IMR-90 (cell line): ENCODE measurements around the gene PLXND1. TPM values are rescaled to one million over a fixed set of nuclear protein-coding genes. Genes with fewer than 3 reads are reported as not detected.

Experiments used
- ATAC-seq: fragments of 200-7000 bp; cut with Tn5 transposase; 2 replicates; pipeline ENCODE4 v1.9.1; 2020; ENCODE audit warnings: low read depth, mild to moderate bottlenecking, moderate library complexity
- BruUV-seq: library from RNA; stranded (reverse); fragments of 400-500 nt; replicated peaks from 2 replicates; lab custom pipeline; 2021; lab: Mats Ljungman, UMichigan
- CTCF ChIA-PET: fragments of 300-600 bp; formaldehyde crosslinking; extraction: SDS; loops from one replicate; lab custom pipeline; 2021; ENCODE audit warnings: antibody characterized with exemption; lab: Yijun Ruan, JAX
- POLR2A ChIA-PET: fragments of 300-600 bp; sonication (Branson Sonifier 250); formaldehyde crosslinking; loops from one replicate; lab custom pipeline; 2022; ENCODE audit warnings: antibody characterized with exemption; ENCODE audit not compliant: unreplicated experiment; lab: Charles Lee
- DNase-seq: peaks from one replicate; pipeline ENCODE4 v3.0.0; 2013
- H2AFZ ChIP-seq: replicated peaks from 2 replicates; pipeline ENCODE3; 2013; ENCODE audit warnings: low read length, mild to moderate bottlenecking; ENCODE audit not compliant: poor library complexity
- H2AK5ac ChIP-seq: 2 replicates; pipeline ENCODE4 v1.6.1; 2013; ENCODE audit warnings: low read depth, low read length, inconsistent platforms
- H2AK9ac ChIP-seq: replicated peaks from 2 replicates; pipeline ENCODE3; 2013; ENCODE audit warnings: mild to moderate bottlenecking, low read depth, low read length, moderate library complexity; ENCODE audit not compliant: poor library complexity
- H2BK120ac ChIP-seq: 2 replicates; pipeline ENCODE4 v1.6.1; 2013; ENCODE audit warnings: low read depth, low read length, inconsistent platforms
- H2BK15ac ChIP-seq: 3 replicates; pipeline ENCODE4 v1.6.1; 2013; ENCODE audit warnings: low read depth, low read length, inconsistent platforms
- H2BK20ac ChIP-seq: 2 replicates; pipeline ENCODE4 v1.6.1; 2013; ENCODE audit warnings: low read depth, mild to moderate bottlenecking, inconsistent platforms, low read length, moderate library complexity
- H2BK5ac ChIP-seq: 2 replicates; pipeline ENCODE4 v1.6.1; 2013; ENCODE audit warnings: mild to moderate bottlenecking, low read depth, low read length, inconsistent platforms; ENCODE audit not compliant: poor library complexity, severe bottlenecking
- H3K14ac ChIP-seq: replicated peaks from 2 replicates; pipeline ENCODE4 v1.6.1; 2013; ENCODE audit warnings: low read depth, low read length, inconsistent platforms
- H3K18ac ChIP-seq: 2 replicates; pipeline ENCODE4 v1.6.1; 2013; ENCODE audit warnings: low read depth, low read length, control low read depth
- H3K23ac ChIP-seq: 2 replicates; pipeline ENCODE4 v1.6.1; 2013; ENCODE audit warnings: low read depth, low read length, inconsistent platforms
- H3K27ac ChIP-seq: 2 replicates; pipeline ENCODE4 v1.5.1; 2013; ENCODE audit warnings: mild to moderate bottlenecking, control low read depth, low read length; ENCODE audit not compliant: insufficient read depth
- H3K27me3 ChIP-seq: 2 replicates; pipeline ENCODE4 v1.6.1; 2013; ENCODE audit warnings: low read length; ENCODE audit not compliant: control insufficient read depth, insufficient read depth
- H3K36me3 ChIP-seq: 2 replicates; pipeline ENCODE4 v1.6.1; 2013; ENCODE audit warnings: low read length, mixed read lengths; ENCODE audit not compliant: control insufficient read depth, insufficient read depth
- H3K4ac ChIP-seq: 2 replicates; pipeline ENCODE4 v1.6.1; 2013; ENCODE audit warnings: low read depth, low read length, inconsistent platforms
- H3K4me1 ChIP-seq: 2 replicates; pipeline ENCODE4 v1.6.1; 2013; ENCODE audit warnings: low read length, mixed read lengths; ENCODE audit not compliant: control insufficient read depth, insufficient read depth
- H3K4me2 ChIP-seq: 2 replicates; pipeline ENCODE4 v1.6.1; 2013; ENCODE audit warnings: low read depth, mild to moderate bottlenecking, control low read depth, low read length, moderate library complexity
- H3K4me3 ChIP-seq: 2 replicates; pipeline ENCODE4 v1.5.1; 2013; ENCODE audit warnings: low read depth, mild to moderate bottlenecking, control low read depth, low read length, moderate library complexity; ENCODE audit not compliant: insufficient read depth
- H3K56ac ChIP-seq: 2 replicates; pipeline ENCODE4 v1.6.1; 2013; ENCODE audit warnings: low read length, inconsistent platforms; ENCODE audit not compliant: insufficient read depth; ENCODE audit errors: extremely low read depth
- H3K79me1 ChIP-seq, 2 experiments: 2 replicates each; pipeline ENCODE4 v1.6.1; 2013; ENCODE audit warnings: low read length in 2 of 2, inconsistent platforms in 1 of 2, low read depth in 1 of 2
- H3K9ac ChIP-seq: 2 replicates; pipeline ENCODE4 v1.6.1; 2013; ENCODE audit warnings: low read depth, low read length, control low read depth
- H3K9me1 ChIP-seq: 2 replicates; pipeline ENCODE4 v1.6.1; 2013; ENCODE audit warnings: low read length, inconsistent platforms; ENCODE audit not compliant: insufficient read depth
- H3K9me3 ChIP-seq: 2 replicates; pipeline ENCODE4 v1.6.1; 2013; ENCODE audit warnings: low read length; ENCODE audit not compliant: control insufficient read depth, insufficient read depth
- H4K20me1 ChIP-seq: 2 replicates; pipeline ENCODE4 v1.6.1; 2013; ENCODE audit warnings: low read length, inconsistent platforms; ENCODE audit not compliant: insufficient read depth
- H4K5ac ChIP-seq: 2 replicates; pipeline ENCODE4 v1.6.1; 2013; ENCODE audit warnings: mild to moderate bottlenecking, low read depth, low read length, control low read depth
- H4K8ac ChIP-seq, 2 experiments: 2 replicates each; pipeline ENCODE4 v1.6.1; 2013; ENCODE audit warnings: low read depth in 2 of 2, low read length in 2 of 2, control low read depth in 1 of 2, inconsistent platforms in 1 of 2
- H4K91ac ChIP-seq: 2 replicates; pipeline ENCODE4 v1.6.1; 2013; ENCODE audit warnings: low read depth, low read length, inconsistent platforms; ENCODE audit not compliant: insufficient read depth
- BHLHE40 ChIP-seq: fragments of 150-350 bp; IDR thresholded peaks from 2 replicates; pipeline ENCODE4 v1.6.1; 2016; ENCODE audit warnings: mild to moderate bottlenecking, low read depth, low read length
- CHD1 ChIP-seq: IDR thresholded peaks from 2 replicates; pipeline ENCODE4 v1.6.1; 2012; ENCODE audit warnings: low read depth, low read length, improper control_type of control experiment
- CTCF ChIP-seq: conservative IDR thresholded peaks from 2 replicates; pipeline ENCODE4 v1.5.1; 2012; ENCODE audit warnings: mild to moderate bottlenecking, low read depth, low read length, improper control_type of control experiment
- FOS ChIP-seq: fragments of 150-350 bp; IDR thresholded peaks from 2 replicates; pipeline ENCODE4 v1.6.1; 2016; ENCODE audit warnings: low read depth, low read length
- MAFK ChIP-seq: IDR thresholded peaks from 2 replicates; pipeline ENCODE4 v1.6.1; 2012; ENCODE audit warnings: low read depth, low read length, improper control_type of control experiment
- MAZ ChIP-seq: IDR thresholded peaks from 2 replicates; pipeline ENCODE4 v1.6.1; 2012; ENCODE audit warnings: low read depth, mild to moderate bottlenecking, low read length, improper control_type of control experiment, moderate library complexity, borderline replicate concordance
- MXI1 ChIP-seq: IDR thresholded peaks from 2 replicates; pipeline ENCODE4 v1.6.1; 2012; ENCODE audit warnings: low read depth, mild to moderate bottlenecking, low read length, moderate library complexity, borderline replicate concordance
- NFE2L2 ChIP-seq: fragments of 150-350 bp; IDR thresholded peaks from 2 replicates; pipeline ENCODE4 v1.6.1; 2016; ENCODE audit warnings: low read depth, mild to moderate bottlenecking, low read length
- RAD21 ChIP-seq: IDR thresholded peaks from 2 replicates; pipeline ENCODE4 v1.6.1; 2012; ENCODE audit warnings: low read length, improper control_type of control experiment
- RCOR1 ChIP-seq: IDR thresholded peaks from 2 replicates; pipeline ENCODE4 v1.6.1; 2012; ENCODE audit warnings: mild to moderate bottlenecking, low read length, improper control_type of control experiment; ENCODE audit not compliant: insufficient replicate concordance
- RFX5 ChIP-seq: IDR thresholded peaks from 2 replicates; pipeline ENCODE4 v1.8.0; 2012; ENCODE audit warnings: low read depth, mild to moderate bottlenecking, low read length, moderate library complexity
- SMC3 ChIP-seq: fragments of 150-350 bp; IDR thresholded peaks from 2 replicates; pipeline ENCODE4 v1.6.1; 2016; ENCODE audit warnings: low read depth, mild to moderate bottlenecking, antibody characterized with exemption, low read length, moderate library complexity
- USF2 ChIP-seq: fragments of 150-350 bp; IDR thresholded peaks from 2 replicates; pipeline ENCODE4 v1.6.1; 2017; ENCODE audit warnings: mild to moderate bottlenecking, antibody characterized with exemption, low read length, low read depth
- WGBS, 2 experiments: methylation state at CpG; one replicate each; pipeline versions ENCODE4 v1.1.5 to v1.1.7; 2013; ENCODE audit warnings: missing lambda C conversion rate in 2 of 2; ENCODE audit not compliant: insufficient read length in 1 of 2; ENCODE audit errors: extremely low coverage in 2 of 2; 5-methylcytosine and 5-hydroxymethylcytosine counted together
- dilution Hi-C: fragments of 300-500 bp; cut with HindIII; formaldehyde crosslinking; loops from one replicate; pipeline ENCODE4 v1.14.3; 2018; ENCODE audit warnings: low sequenced_read_pairs; ENCODE audit not compliant: unreplicated experiment
- in situ Hi-C: fragments of 300-500 bp; cut with MboI; formaldehyde crosslinking; loops from 3 replicates; pipeline ENCODE4 v1.14.3; 2019; ENCODE audit warnings: low sequenced_read_pairs, inconsistent platforms, mixed read lengths
- intact Hi-C: fragments of 100-400 bp; cut with micrococcal nuclease; formaldehyde crosslinking; loops from 2 replicates; pipeline ENCODE4 v1.10.0; 2022
- polyA plus RNA-seq, 3 experiments: library from polyadenylated mRNA; depleted of rRNA; stranded (reverse); fragments of >200 nt; gene quantifications; 2 replicates each; pipeline ENCODE4 v1.2.3, GENCODE V29; 2012; ENCODE audit warnings: low replicate concordance in 1 of 3
- total RNA-seq: library from RNA; depleted of rRNA; stranded (reverse); fragments of >200 nt; gene quantifications from 2 replicates; pipeline ENCODE4 v1.2.3, GENCODE V29; 2012
- TF ChIP-seq, protein P1 (sequence below): fragments of 150-350 bp; IDR thresholded peaks from 2 replicates; pipeline ENCODE4 v1.6.1; 2016; ENCODE audit warnings: low read depth, mild to moderate bottlenecking, low read length, moderate library complexity, borderline replicate concordance

The PLXND1 gene
- total and polyA plus RNA-seq, 2 of the 4 experiments (the other 2 are of a cell fraction): 19.2 to 67.1 TPM

- peak overlapping the region; percentile 63 for H3K4me3 ChIP-seq
- no peak overlapping the region for H3K23ac ChIP-seq
- H3K27me3 ChIP-seq: no peaks in the 10 kb centered on the region
- peaks cover 20% of the 10 kb centered on the region for H3K9me1 ChIP-seq
- ChIA-PET POLR2A (interaction anchor here (0.6 kb wide), 1 partner anchor 918 kb away, joined by 3 read pairs; no protein-coding TSS in a partner anchor), CTCF (no interaction called here)
- peak overlapping the region; percentile 49 for H2BK5ac ChIP-seq
- peak overlapping the region; percentile 85 for H2AFZ ChIP-seq
- peaks cover 35% of the 10 kb centered on the region for H3K4me1 ChIP-seq
- peak overlapping the region; percentile 86 for H3K18ac ChIP-seq
- 0 out of 3 replicates have a peak overlapping the region, but pooled peaks have one; percentile 65 for H2BK15ac ChIP-seq
- BruUV-seq: no TSS peak
- intact Hi-C loops (loop anchor here (1.0 kb wide), 1 partner anchor 117 kb away; no protein-coding TSS in a partner anchor), dilution Hi-C loops (no loop called here), in situ Hi-C loops (loop anchor here (25.0 kb wide), 1 partner anchor 220 kb away; no protein-coding TSS in a partner anchor)
- H3K14ac ChIP-seq: 0 out of 2 replicates have a peak overlapping the region, but pooled peaks have one; percentile 49
- peak overlapping the region; percentile 80 for H2BK120ac ChIP-seq
- H3K4me2 ChIP-seq: peak overlapping the region; percentile 82
- peak overlapping the region; percentile 81 to 88 for H4K8ac ChIP-seq
- peaks cover 30% of the 10 kb centered on the region for H4K20me1 ChIP-seq
- peak overlapping the region; percentile 82 for H3K9ac ChIP-seq
- peak overlapping the region; percentile 3; the same call in 1 of the 2 replicates for H3K56ac ChIP-seq
- peak overlapping the region; percentile 79 for H4K5ac ChIP-seq
- 91% methylated on average over 11 of the region's 18 CpGs; no CpG with 5 or more reads in 1 of the 2 experiments for WGBS, 2 experiments
- H3K36me3 ChIP-seq: no peaks in the 10 kb centered on the region
- H3K4ac ChIP-seq: peak overlapping the region; percentile 92
- DNase-seq (no peak), ATAC-seq (no peak)
- H2AK5ac ChIP-seq: peak overlapping the region; percentile 99
- H2AK9ac ChIP-seq: peak overlapping the region; percentile 84
- peaks cover 7 to 25% of the 10 kb centered on the region in 2 experiments for H3K79me1 ChIP-seq
- no peak overlapping the region for H2BK20ac ChIP-seq
- no peaks in the 10 kb centered on the region for H3K9me3 ChIP-seq
- H3K27ac ChIP-seq: peak overlapping the region; percentile 81
- peak overlapping the region; percentile 87 for H4K91ac ChIP-seq
- TF ChIP-seq RFX5: no peak
- TF ChIP-seq NFE2L2: no peak
- TF ChIP-seq RAD21: no peak
- TF ChIP-seq USF2: no peak
- no peak for TF ChIP-seq MXI1
- TF ChIP-seq CHD1: no peak
- TF ChIP-seq MAFK: no peak
- TF ChIP-seq SMC3: no peak
- TF ChIP-seq CTCF: no peak
- TF ChIP-seq, protein P1, sequence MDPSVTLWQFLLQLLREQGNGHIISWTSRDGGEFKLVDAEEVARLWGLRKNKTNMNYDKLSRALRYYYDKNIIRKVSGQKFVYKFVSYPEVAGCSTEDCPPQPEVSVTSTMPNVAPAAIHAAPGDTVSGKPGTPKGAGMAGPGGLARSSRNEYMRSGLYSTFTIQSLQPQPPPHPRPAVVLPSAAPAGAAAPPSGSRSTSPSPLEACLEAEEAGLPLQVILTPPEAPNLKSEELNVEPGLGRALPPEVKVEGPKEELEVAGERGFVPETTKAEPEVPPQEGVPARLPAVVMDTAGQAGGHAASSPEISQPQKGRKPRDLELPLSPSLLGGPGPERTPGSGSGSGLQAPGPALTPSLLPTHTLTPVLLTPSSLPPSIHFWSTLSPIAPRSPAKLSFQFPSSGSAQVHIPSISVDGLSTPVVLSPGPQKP: no peak
- TF ChIP-seq FOS: no peak
- TF ChIP-seq BHLHE40: no peak
- no peak for TF ChIP-seq RCOR1
- TF ChIP-seq MAZ: no peak
These were observed 1.1 kb upstream of the PLXND1 start for GRCh38 chr3:129607391-129608068.
